HEK293 (cell line): Measurements from ENCODE around the gene NANP.
"Not testable (repeated sequence)": the region's sequence is repeated elsewhere in the genome, so short reads cannot be mapped to it uniquely, and the experiment has no call there.

ENCODE experiments used
- CTCF ChIA-PET: fragments of 350-600 bp; formaldehyde crosslinking; extraction: SDS; loops from one replicate; lab custom pipeline; 2021; ENCODE audit warnings: antibody characterized with exemption; lab: Yijun Ruan, JAX
- POLR2A ChIA-PET: fragments of 300-600 bp; formaldehyde crosslinking; extraction: SDS; loops from one replicate; lab custom pipeline; 2020; ENCODE audit warnings: antibody characterized with exemption, inconsistent platforms; lab: Yijun Ruan, JAX
- H3K27ac ChIP-seq: fragments of 200-500 bp; sonication (Bioruptor generic); 2 replicates; pipeline ENCODE4 v1.5.1; 2014; ENCODE audit warnings: low read depth, low read length, control low read depth, inconsistent platforms; ENCODE audit errors: extremely low read depth
- H3K36me3 ChIP-seq, 2 experiments: fragments of 200-500 bp in 1 of 2; sonication (Bioruptor generic) in 1 of 2; 1 replicate in 1 of 2; 2 replicates in 1 of 2; pipeline ENCODE4 v1.5.1; 2014 to 2017; ENCODE audit warnings: inconsistent platforms in 2 of 2, low read length in 2 of 2; ENCODE audit not compliant: control insufficient read depth in 2 of 2, insufficient read depth in 1 of 2
- H3K4me1 ChIP-seq: fragments of 200-500 bp; sonication (Bioruptor generic); 2 replicates; pipeline ENCODE4 v1.5.1; 2014; ENCODE audit warnings: mild to moderate bottlenecking, low read length, inconsistent platforms; ENCODE audit not compliant: control insufficient read depth, insufficient read depth
- H3K4me3 ChIP-seq: 2 replicates; pipeline ENCODE4 v1.5.1; 2011; ENCODE audit warnings: low read depth, mild to moderate bottlenecking, control low read depth, low read length, moderate library complexity
- H3K9me3 ChIP-seq: fragments of 200-500 bp; sonication (Bioruptor generic); 2 replicates; pipeline ENCODE4 v1.5.1; 2014; ENCODE audit warnings: low read depth, low read length, inconsistent platforms; ENCODE audit not compliant: control insufficient read depth, insufficient read depth
- GLIS2 ChIP-seq: fragments of 450-650 bp; formaldehyde crosslinking; IDR thresholded peaks from 2 replicates; pipeline ENCODE4 v1.5.1; 2016; ENCODE audit warnings: missing biosample characterization, missing genetic modification characterization
- KLF17 ChIP-seq: fragments of 450-650 bp; formaldehyde crosslinking; IDR thresholded peaks from 2 replicates; pipeline ENCODE4 v1.5.1; 2016; ENCODE audit warnings: missing biosample characterization, missing genetic modification characterization
- MYNN ChIP-seq: fragments of 450-650 bp; formaldehyde crosslinking; IDR thresholded peaks from 2 replicates; pipeline ENCODE4 v1.5.1; 2016; ENCODE audit warnings: missing biosample characterization, missing genetic modification characterization, borderline replicate concordance
- SETDB1 ChIP-seq: IDR thresholded peaks from one replicate; pipeline ENCODE4 v1.6.1; 2017; ENCODE audit warnings: mild to moderate bottlenecking, low read length, moderate library complexity, mixed read lengths; ENCODE audit not compliant: insufficient read length
- YY2 ChIP-seq: fragments of 450-650 bp; formaldehyde crosslinking; IDR thresholded peaks from 2 replicates; pipeline ENCODE4 v1.5.1; 2016; ENCODE audit warnings: missing biosample characterization, missing genetic modification characterization
- ZBTB20 ChIP-seq: fragments of 450-650 bp; formaldehyde crosslinking; IDR thresholded peaks from 2 replicates; pipeline ENCODE4 v1.5.1; 2016; ENCODE audit warnings: missing biosample characterization, missing genetic modification characterization
- ZBTB49 ChIP-seq: fragments of 450-650 bp; formaldehyde crosslinking; IDR thresholded peaks from 2 replicates; pipeline ENCODE4 v1.5.1; 2016; ENCODE audit warnings: missing biosample characterization, missing genetic modification characterization, low read depth
- ZNF121 ChIP-seq: fragments of 450-650 bp; formaldehyde crosslinking; IDR thresholded peaks from 2 replicates; pipeline ENCODE4 v1.5.1; 2016; ENCODE audit warnings: missing biosample characterization, missing genetic modification characterization
- ZNF146 ChIP-seq: fragments of 450-650 bp; formaldehyde crosslinking; IDR thresholded peaks from 2 replicates; pipeline ENCODE4 v1.5.1; 2016; ENCODE audit warnings: missing biosample characterization, missing genetic modification characterization
- ZNF157 ChIP-seq: fragments of 450-650 bp; formaldehyde crosslinking; IDR thresholded peaks from 2 replicates; pipeline ENCODE4 v1.5.1; 2016; ENCODE audit warnings: missing biosample characterization, missing genetic modification characterization
- ZNF16 ChIP-seq: fragments of 450-650 bp; formaldehyde crosslinking; IDR thresholded peaks from 2 replicates; pipeline ENCODE4 v1.5.1; 2016; ENCODE audit warnings: low read depth, missing biosample characterization, missing genetic modification characterization
- ZNF19 ChIP-seq: fragments of 450-650 bp; formaldehyde crosslinking; IDR thresholded peaks from 2 replicates; pipeline ENCODE4; 2016; ENCODE audit warnings: missing biosample characterization, missing genetic modification characterization, low read depth
- ZNF214 ChIP-seq: fragments of 450-650 bp; formaldehyde crosslinking; IDR thresholded peaks from 2 replicates; pipeline ENCODE4 v1.5.1; 2017; ENCODE audit warnings: missing biosample characterization, mild to moderate bottlenecking, missing genetic modification characterization, borderline replicate concordance
- ZNF280D ChIP-seq: fragments of 450-650 bp; formaldehyde crosslinking; IDR thresholded peaks from 2 replicates; pipeline ENCODE4 v1.5.1; 2016; ENCODE audit warnings: missing biosample characterization, missing genetic modification characterization
- ZNF548 ChIP-seq: fragments of 450-650 bp; formaldehyde crosslinking; IDR thresholded peaks from 2 replicates; pipeline ENCODE4 v1.5.1; 2016; ENCODE audit warnings: missing biosample characterization, missing genetic modification characterization
- ZNF610 ChIP-seq: fragments of 450-650 bp; formaldehyde crosslinking; IDR thresholded peaks from 2 replicates; pipeline ENCODE4 v1.5.1; 2016; ENCODE audit warnings: missing biosample characterization, missing genetic modification characterization, borderline replicate concordance
- ZNF624 ChIP-seq: fragments of 450-650 bp; formaldehyde crosslinking; IDR thresholded peaks from 2 replicates; pipeline ENCODE4 v1.5.1; 2017; ENCODE audit warnings: missing biosample characterization, missing genetic modification characterization
- ZNF654 ChIP-seq: fragments of 450-650 bp; formaldehyde crosslinking; IDR thresholded peaks from 2 replicates; pipeline ENCODE4 v1.5.1; 2016; ENCODE audit warnings: low read depth, missing biosample characterization, missing genetic modification characterization
- ZNF692 ChIP-seq: fragments of 450-650 bp; formaldehyde crosslinking; IDR thresholded peaks from 2 replicates; pipeline ENCODE4 v1.5.1; 2016; ENCODE audit warnings: missing biosample characterization, missing genetic modification characterization
- TF ChIP-seq, protein P1 (sequence below): fragments of 450-650 bp; formaldehyde crosslinking; IDR thresholded peaks from 2 replicates; pipeline ENCODE4 v1.5.1; 2016; ENCODE audit warnings: missing biosample characterization, missing genetic modification characterization
- TF ChIP-seq, protein P2 (sequence below): fragments of 450-650 bp; formaldehyde crosslinking; IDR thresholded peaks from 2 replicates; pipeline ENCODE4 v1.5.1; 2017; ENCODE audit warnings: missing biosample characterization, missing genetic modification characterization

The NANP gene

GRCh38 chr20:25630615-25631014 is 6.8 kb upstream of the NANP start:
- H3K9me3 ChIP-seq, CTCF ChIA-PET, POLR2A ChIA-PET, H3K27ac ChIP-seq, H3K4me3 ChIP-seq, H3K4me1 ChIP-seq: not testable (repeated sequence)
- TF ChIP-seq ZNF146 (tag by site-specific recombination) (peak; percentile 96), ZNF280D (tag by site-specific recombination) (0 out of 2 replicates have a peak, but pooled peaks have one; percentile 33)
- peaks cover 0 to 12% of the 10 kb centered on the region in 2 experiments; a peak in 2 of 3 replicates for H3K36me3 ChIP-seq

- ChIA-PET CTCF (no interaction called here), POLR2A (no interaction called here)
- H3K4me1 ChIP-seq: no peaks in the 10 kb centered on the region
Observed at GRCh38 chr20:25629816-25630499, 6.1 kb upstream of the NANP start.

DNA sequence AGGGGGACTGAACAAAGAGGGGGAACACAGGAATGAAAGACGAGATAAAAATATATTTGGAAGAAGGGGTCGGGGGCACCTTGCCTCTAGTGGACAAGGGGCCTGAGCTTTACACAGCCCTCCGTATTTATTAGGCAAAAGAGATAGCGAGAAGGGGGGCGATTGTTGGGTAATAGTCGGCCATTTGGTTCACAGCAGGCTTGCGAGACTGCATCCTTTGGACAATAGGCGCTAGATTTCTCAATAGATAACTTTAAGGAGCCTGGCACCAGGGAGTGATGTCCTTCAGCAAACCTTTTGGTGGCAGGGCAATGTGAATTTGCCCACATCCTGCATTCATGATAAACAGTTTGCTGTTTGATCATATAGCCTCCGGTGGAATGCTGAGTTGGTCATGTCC is 3.0 kb upstream of the NANP start:
- POLR2A ChIA-PET: no interaction called here
- H3K27ac ChIP-seq: no peak overlapping the region
- CTCF ChIA-PET: no interaction called here
- no peak for TF ChIP-seq ZNF654 (tag by site-specific recombination)
- TF ChIP-seq, protein P1, sequence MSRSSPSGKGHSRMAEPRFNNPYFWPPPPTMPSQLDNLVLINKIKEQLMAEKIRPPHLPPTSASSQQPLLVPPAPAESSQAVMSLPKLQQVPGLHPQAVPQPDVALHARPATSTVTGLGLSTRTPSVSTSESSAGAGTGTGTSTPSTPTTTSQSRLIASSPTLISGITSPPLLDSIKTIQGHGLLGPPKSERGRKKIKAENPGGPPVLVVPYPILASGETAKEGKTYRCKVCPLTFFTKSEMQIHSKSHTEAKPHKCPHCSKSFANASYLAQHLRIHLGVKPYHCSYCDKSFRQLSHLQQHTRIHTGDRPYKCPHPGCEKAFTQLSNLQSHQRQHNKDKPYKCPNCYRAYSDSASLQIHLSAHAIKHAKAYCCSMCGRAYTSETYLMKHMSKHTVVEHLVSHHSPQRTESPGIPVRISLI (tag by site-specific recombination): no peak
- no peak for TF ChIP-seq ZBTB49 (tag by site-specific recombination)
- TF ChIP-seq ZBTB20 (tag by site-specific recombination): no peak
- TF ChIP-seq, protein P2, sequence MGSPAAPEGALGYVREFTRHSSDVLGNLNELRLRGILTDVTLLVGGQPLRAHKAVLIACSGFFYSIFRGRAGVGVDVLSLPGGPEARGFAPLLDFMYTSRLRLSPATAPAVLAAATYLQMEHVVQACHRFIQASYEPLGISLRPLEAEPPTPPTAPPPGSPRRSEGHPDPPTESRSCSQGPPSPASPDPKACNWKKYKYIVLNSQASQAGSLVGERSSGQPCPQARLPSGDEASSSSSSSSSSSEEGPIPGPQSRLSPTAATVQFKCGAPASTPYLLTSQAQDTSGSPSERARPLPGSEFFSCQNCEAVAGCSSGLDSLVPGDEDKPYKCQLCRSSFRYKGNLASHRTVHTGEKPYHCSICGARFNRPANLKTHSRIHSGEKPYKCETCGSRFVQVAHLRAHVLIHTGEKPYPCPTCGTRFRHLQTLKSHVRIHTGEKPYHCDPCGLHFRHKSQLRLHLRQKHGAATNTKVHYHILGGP (tag by site-specific recombination): no peak
- TF ChIP-seq SETDB1: no peak
- no peak for TF ChIP-seq KLF17 (tag by site-specific recombination)
- no peak for TF ChIP-seq ZNF548
- TF ChIP-seq ZNF16 (tag by site-specific recombination): no peak
- no peak for TF ChIP-seq ZNF121 (tag by site-specific recombination)
- no peak for TF ChIP-seq ZNF157 (tag by site-specific recombination)
- TF ChIP-seq GLIS2: no peak
- no peak for TF ChIP-seq ZNF214 (tag by site-specific recombination)

More at GRCh38 chr20:25629816-25630499, 6.1 kb upstream of the NANP start:
- no peak for TF ChIP-seq ZNF19 (tag by site-specific recombination)
- TF ChIP-seq ZNF157 (tag by site-specific recombination): no peak
- TF ChIP-seq ZNF214 (tag by site-specific recombination): no peak
- no peak for TF ChIP-seq MYNN (tag by site-specific recombination)
- no peak for TF ChIP-seq ZNF624 (tag by site-specific recombination)
- TF ChIP-seq YY2 (tag by site-specific recombination): no peak
- no peak for TF ChIP-seq ZNF692 (tag by site-specific recombination)
- TF ChIP-seq ZNF610: no peak
- Histone ChIP-seq H3K9me3 (no peaks in the 10 kb centered on the region), H3K27ac (no peak overlapping the region), H3K4me3 (no peak overlapping the region), H3K36me3 (peaks cover 0 to 7% of the 10 kb centered on the region in 2 experiments; a peak in 2 of 3 replicates)

More for the DNA sequence above, 3.0 kb upstream of the NANP start:
- Histone ChIP-seq H3K9me3 (no peaks in the 10 kb centered on the region), H3K4me3 (no peak overlapping the region), H3K4me1 (no peaks in the 10 kb centered on the region), H3K36me3 (no peaks in the 10 kb centered on the region)
